Endothelial cell of umbilical vein (primary cell): ENCODE measurements around the gene C1QC.

Experiments used
- CTCF ChIP-seq, 2 donors: IDR thresholded peaks; 1 replicate in 1 of 2; 2 replicates in 1 of 2; pipeline ENCODE4 v1.5.1; 2011; ENCODE audit warnings: low read length in 2 of 2, mild to moderate bottlenecking in 2 of 2, moderate library complexity in 2 of 2, control low read depth in 1 of 2, inconsistent platforms in 1 of 2, low read depth in 1 of 2; ENCODE audit not compliant: insufficient read depth in 1 of 2; ENCODE audit errors: extremely low read depth in 1 of 2
- EZH2 ChIP-seq: IDR thresholded peaks from 2 replicates; pipeline ENCODE4 v1.6.1; 2012; ENCODE audit warnings: borderline replicate concordance, low read depth, mild to moderate bottlenecking, moderate library complexity, low read length, inconsistent platforms; ENCODE audit not compliant: severe bottlenecking
- MYC ChIP-seq: IDR thresholded peaks from one replicate; pipeline ENCODE4 v1.6.1; 2011; ENCODE audit warnings: mild to moderate bottlenecking, low read depth, low read length
- POLR2A ChIP-seq: IDR thresholded peaks from 2 replicates; pipeline ENCODE4 v1.6.1; 2012; ENCODE audit warnings: low read depth, mild to moderate bottlenecking, control low read depth, low read length

GRCh38 chr1:22600817-22601605 is 42.4 kb upstream of the C1QC start:
- TF ChIP-seq CTCF (IDR thresholded peaks at IDR 0.05; ENCODE audit: extremely low read depth in 1 of 2, insufficient read depth in 1 of 2, low read depth in 1 of 2, low read length in 2 of 2) (no peak), POLR2A (no peak), EZH2 (no peak), MYC (no peak)
